Astrocyte of the cerebellum (primary cell): ENCODE measurements around the gene SPAG9.
"Not testable (repeated sequence)": the region's sequence is repeated elsewhere in the genome, so short reads cannot be mapped to it uniquely, and the experiment has no call there.

ENCODE experiments used
- DNase-seq: peaks from one replicate; pipeline ENCODE4 v3.0.0-alpha.2; 2011; ENCODE audit warnings: low read depth
- H3K4me3 ChIP-seq: 2 replicates; pipeline ENCODE4 v1.5.1; 2011; ENCODE audit warnings: mild to moderate bottlenecking, low read depth, low read length, moderate library complexity
- CTCF ChIP-seq: IDR thresholded peaks from 2 replicates; pipeline ENCODE4 v1.5.1; 2012; ENCODE audit warnings: low read length, low read depth, moderate library complexity, mild to moderate bottlenecking; ENCODE audit errors: missing control alignments
- in situ Hi-C: cut with HindIII; loops from 2 replicates; pipeline ENCODE4 v1.10.0; 2017; ENCODE audit warnings: low sequenced_read_pairs

SPAG9 gene

GRCh38 chr17:51085150-51085805, 35.4 kb downstream of the SPAG9 start:
- no peak for DNase-seq
- in situ Hi-C loops: no loop called here
- no peak for TF ChIP-seq CTCF
- H3K4me3 ChIP-seq: no peak overlapping the region

- in situ Hi-C loops: no loop called here
- H3K4me3 ChIP-seq: no peak overlapping the region
- DNase-seq: no peak
- no peak for TF ChIP-seq CTCF
Observed at GRCh38 chr17:51083981-51084380, 36.7 kb downstream of the SPAG9 start.

GRCh38 chr17:51083364-51083763, 37.3 kb downstream of the SPAG9 start:
- in situ Hi-C loops, DNase-seq, H3K4me3 ChIP-seq: not testable (repeated sequence)

GRCh38 chr17:51079049-51079448, 41.6 kb downstream of the SPAG9 start:
- in situ Hi-C loops: no loop called here
- H3K4me3 ChIP-seq: no peak overlapping the region
- no peak for DNase-seq
- TF ChIP-seq CTCF: no peak

- no peak for TF ChIP-seq CTCF
- no peak overlapping the region for H3K4me3 ChIP-seq
- in situ Hi-C loops: no loop called here
- DNase-seq: no peak
Observed at GRCh38 chr17:51078009-51078592, 42.6 kb downstream of the SPAG9 start.

GRCh38 chr17:51076821-51077220, 43.8 kb downstream of the SPAG9 start:
- TF ChIP-seq CTCF: no peak
- no peak for DNase-seq
- in situ Hi-C loops: no loop called here
- H3K4me3 ChIP-seq: no peak overlapping the region

GRCh38 chr17:51071556-51071955, 49.1 kb downstream of the SPAG9 start:
- in situ Hi-C loops: no loop called here
- H3K4me3 ChIP-seq: no peak overlapping the region
- TF ChIP-seq CTCF: no peak
- DNase-seq: no peak
